ENCODE results near the gene OXSR1.
"Not testable (repeated sequence)": the region's sequence is repeated elsewhere in the genome, so short reads cannot be mapped to it uniquely, and the experiment has no call there.

The OXSR1 gene

DNA sequence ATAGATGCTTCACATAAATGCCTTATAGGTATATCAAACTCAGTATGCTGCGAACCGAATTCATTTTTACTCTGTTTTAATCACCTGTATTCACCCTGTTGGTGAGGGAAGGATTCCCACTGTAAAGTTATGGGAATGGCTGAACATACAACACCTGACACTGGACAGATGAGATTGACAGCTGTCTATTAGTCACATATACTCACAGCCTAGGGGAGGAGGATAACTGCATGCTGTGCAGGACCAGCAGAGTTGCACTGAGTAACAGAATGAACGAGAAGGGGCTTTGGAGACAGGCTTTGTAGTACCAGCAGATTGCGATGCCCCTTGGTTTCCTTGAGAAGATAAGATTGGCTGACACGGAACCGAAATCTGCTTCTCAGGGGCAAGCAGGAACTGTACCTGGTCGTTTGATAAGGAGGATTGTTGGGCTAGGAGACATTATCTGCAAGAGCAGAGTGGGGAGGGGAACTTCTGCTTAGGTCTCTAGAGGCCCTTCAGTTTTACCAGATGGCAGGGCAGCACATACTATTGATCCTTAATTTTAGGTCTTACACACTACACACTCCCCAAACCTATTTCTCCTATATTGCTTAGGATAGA lies 56.8 kb downstream of the OXSR1 start:
- DNase-seq (ENCODE audit: low read depth in 3 of 3) = no peak

DNA sequence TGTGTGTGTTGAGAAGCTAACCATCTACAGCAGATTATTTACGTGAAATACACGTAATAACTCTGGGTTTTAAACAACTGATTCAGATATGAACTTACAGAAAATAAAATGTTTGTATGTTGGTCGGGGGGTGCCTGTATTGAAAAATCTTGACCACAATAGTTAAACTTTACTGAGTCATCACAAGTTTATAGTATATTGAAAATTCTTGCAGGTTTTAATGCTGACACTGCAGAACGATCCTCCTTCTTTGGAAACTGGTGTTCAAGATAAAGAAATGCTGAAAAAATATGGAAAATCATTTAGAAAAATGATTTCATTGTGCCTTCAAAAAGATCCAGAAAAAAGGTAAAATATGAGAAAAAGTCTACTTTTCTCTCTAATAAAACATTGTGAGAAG lies 59.0 kb downstream of the OXSR1 start:
- no peak for DNase-seq (ENCODE audit: low read depth in 3 of 3)

DNA sequence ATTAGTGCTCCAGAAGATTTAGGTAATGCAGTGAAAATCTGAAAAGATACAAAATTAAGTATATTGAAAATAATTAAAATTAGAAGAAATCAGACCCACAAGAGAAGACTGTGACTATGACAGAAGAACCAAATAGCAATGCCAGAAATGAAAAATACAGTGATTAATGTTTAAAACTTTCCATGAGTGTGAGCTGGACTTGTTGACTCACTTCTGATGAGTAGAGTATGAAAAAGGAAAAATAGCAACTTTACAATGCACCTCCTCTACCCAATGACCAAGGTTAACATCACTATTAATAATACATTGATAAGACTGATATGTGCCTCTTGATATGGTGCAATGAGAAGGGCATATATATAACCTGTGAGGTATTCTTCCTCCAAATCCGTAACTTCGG lies 60.9 kb downstream of the OXSR1 start:
- DNase-seq (ENCODE audit: low read depth in 3 of 3) = no peak

DNA sequence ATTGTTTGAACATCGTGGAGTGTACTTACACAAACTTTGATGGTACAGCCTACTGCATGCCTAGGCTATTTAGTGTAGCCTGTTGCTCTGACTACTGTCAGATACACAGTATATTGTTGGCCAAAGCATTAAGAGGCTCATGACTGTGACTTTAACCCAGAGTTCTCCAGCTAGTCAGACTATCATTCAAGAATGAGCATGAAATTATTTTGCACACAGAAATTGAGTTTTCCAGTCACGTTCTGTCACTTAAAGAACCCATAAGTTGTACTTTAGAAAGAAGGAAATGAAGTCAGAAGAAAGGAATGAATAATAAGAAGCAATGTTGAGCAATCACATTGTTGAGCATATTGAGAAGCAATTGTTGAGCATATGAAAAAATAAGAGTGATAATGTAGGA lies 62.7 kb downstream of the OXSR1 start:
- DNase-seq (ENCODE audit: low read depth in 3 of 3) = no peak

DNA sequence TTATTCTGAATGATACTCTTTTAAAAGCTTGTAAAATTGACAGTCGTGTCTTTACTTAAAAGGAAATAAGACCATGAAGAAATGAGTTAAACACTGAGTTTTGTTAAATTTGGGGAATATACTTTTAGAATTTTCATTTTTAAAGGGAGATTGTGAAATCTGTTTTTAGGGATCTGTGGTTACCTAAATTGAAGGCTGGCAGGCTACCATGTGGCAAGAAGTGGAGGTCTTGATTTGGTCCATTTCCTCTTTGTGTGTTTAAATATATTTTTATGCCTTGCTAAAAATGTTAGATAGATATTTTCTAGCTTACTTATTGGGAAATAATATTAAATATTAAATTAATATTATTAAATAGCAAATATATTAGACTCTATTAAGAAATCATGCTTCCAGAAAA lies 63.7 kb downstream of the OXSR1 start:
- DNase-seq (ENCODE audit: low read depth in 3 of 3) = no peak

DNA sequence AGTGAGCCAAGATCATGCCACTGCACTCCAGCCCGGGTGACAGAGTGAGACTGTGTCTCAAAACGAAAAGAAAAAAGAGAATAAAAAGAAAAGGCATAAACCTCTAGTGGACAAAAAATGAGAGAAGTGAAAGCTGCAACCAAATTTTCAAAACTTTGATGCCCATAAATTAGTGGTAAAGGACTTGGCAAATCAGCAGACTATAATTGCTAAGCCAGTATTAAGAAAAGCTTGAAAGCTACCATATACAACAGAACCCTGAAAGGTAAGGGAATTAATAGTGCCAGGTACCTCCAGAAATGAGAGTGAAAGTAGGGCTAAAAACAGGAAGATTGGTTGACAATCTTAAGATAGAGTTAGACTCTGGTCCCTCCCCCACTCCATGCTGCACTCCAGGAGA lies 67.4 kb downstream of the OXSR1 start:
- DNase-seq (ENCODE audit: low read depth in 3 of 3) = no peak

DNA sequence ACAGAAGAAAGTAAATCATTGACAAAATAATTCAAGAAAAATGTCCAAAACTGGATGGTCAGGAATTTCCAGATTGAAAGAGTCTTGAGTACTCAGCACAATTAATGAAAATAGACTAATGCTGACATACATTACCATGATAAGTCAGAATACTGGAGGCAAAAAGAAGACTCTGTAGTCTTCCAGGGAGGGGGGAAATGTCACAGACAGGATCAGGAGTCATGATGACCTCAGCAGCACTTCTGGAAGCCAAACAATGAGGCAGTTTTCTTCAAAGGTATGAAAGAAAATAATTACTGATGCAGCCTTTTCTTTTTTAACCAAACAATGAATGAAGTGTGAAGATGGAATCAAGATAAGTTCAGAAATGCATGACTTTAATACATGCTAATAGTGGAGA lies 70.1 kb downstream of the OXSR1 start:
- DNase-seq (ENCODE audit: low read depth in 3 of 3) = no peak

DNA sequence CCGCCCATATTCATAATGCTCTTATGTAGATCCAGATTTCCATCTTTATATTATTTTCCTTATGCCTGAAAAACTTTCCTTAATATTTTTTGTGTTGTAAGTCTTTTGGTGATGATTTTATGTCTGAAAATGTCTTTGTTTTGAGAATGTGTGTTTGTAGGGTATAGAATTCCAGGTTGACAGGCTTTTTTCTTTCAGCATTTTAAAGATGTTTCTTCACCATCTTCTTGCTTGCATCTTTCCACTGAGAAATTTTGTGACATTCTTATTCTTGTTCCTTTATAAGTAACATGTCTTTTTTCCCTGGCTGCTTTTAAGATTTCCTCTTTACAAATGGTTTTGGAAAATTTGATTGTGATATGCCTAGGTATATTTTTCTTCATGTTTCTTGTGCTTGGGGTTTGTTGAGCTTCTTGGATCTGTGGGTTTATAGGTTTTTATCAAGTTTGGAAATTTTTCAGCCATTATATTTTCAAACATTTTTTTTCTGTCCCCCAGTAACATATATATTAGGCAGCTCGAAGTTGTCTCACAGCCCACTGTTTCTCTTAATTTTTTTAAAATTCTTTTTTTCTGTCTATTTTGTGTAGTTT lies 73.2 kb downstream of the OXSR1 start:
- DNase-seq (ENCODE audit: low read depth in 3 of 3) = no peak

DNA sequence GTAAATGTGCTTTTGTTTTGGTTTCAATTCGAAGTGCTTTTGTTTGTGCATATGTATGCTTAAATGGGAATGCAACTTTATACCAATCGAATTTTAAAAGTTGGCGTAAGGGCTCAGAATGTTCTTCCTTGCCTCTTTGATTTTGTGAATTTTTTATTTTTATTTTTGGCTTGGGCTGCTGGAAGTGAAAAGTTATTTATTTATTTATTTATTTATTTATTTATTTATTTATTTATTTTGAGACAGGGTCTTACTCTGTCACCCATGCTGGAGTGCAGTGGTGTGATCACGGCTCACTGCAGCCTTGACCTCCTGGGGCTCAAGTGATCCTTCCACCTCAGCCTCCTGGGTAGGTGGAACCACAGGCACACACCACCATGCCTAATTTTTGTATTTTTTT lies 77.5 kb downstream of the OXSR1 start:
- DNase-seq (ENCODE audit: low read depth in 3 of 3) = not testable (repeated sequence)

DNA sequence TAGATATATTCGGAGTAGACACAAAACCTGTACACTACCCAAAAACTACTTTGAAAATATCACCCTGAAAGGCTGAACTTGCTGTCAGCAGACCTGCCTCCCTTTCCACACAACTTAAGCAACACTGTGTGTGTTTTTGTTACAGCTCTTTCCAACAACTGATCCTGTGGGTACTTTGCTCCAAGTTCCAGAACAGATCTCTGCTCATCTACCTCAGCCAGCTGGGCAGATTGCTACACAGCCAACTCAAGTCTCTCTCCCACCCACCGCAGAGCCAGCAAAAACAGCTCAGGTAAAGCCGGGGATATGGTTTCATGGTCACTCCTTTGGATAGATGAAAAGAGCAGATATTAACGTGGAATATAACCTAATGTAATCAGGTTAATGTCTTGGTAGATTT lies 80.6 kb downstream of the OXSR1 start:
- no peak for DNase-seq (ENCODE audit: low read depth in 3 of 3)

DNA sequence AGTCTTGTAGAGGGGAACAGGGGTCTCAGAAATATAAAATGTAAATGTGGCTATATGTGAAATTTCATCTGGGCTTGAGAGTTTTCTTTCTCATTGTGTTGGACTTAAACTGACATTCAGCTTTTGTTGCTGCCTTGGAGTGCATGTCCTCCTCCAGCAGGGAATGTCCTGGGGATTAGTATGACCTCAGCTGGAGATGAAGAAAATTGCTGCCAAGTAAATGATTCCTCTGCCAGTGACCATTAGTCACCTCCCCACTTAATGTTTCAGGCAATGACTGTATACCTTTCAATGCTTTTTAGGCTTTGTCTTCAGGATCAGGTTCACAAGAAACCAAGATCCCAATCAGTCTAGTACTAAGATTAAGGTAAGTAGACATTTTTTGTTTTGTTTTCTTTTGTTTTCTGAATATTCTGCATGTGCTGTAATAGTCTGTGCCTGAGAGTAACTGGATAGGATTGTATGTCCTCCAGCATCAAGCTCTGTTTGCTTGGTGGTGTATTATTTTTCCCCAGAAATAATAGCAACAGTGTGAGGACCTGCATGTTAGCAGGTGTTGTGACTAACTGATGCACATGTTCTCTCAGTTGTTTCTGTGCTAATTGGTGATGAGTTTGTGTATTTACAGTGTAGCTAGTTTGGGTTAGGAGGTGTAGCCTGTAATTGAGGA lies 82.2 kb downstream of the OXSR1 start:
- no peak for DNase-seq (ENCODE audit: low read depth in 3 of 3)

DNA sequence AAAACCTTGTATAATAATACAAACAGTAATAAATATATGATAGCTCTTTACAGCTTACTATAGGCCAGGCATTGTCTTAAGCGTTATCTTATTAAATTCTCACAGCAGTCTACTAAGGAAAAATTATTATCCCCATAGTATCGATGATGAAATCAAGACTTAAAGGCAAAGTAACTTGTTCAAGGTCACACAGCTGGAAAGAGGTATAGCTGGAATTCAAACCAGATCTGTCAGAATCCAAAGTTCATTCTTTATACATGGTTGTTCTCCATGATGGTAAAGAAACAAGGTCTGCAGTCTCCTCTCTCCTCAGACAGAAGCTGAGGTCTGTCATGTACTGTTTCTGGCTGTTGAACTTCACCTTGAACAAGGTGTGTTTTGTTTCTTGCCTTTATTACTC lies 84.9 kb downstream of the OXSR1 start:
- DNase-seq (ENCODE audit: low read depth in 3 of 3) = no peak

DNA sequence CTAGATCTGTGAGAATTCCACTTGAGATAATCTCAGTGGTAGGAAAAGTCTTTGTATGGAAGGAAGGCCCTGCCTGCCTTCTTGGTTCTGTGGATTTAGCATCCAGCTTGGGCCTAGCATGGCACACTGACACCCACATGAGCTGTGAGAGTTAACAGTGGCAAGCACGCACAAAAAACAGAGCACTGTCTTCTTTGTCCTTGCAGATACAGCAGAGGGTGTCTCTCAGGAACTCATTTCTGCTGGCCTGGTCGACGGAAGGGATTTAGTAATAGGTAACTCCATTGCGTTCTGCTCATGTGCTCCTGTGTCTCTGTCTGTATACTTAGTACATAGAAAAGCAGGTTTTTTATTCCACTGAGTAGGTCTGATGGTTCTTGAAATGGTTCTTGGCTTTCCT lies 85.9 kb downstream of the OXSR1 start:
- DNase-seq (ENCODE audit: low read depth in 3 of 3) = no peak

DNA sequence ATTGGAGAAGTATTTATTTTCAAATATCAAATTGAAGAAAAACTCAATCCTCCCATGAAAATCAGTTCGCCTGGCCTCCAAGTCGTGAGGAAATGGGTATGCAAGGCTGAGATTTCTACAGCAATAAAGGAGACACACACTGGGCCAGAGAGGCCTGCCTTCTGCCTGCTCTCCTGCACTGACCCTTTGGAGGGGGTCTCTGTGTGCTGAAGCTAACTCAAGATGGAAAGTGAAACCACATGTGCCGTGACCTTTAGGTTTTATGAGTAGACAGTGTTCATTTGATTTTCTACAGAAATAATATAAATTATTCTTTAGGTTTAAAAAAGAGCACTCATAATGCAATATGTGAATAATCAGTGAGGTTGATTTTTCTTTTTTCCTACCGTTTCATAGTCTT lies 88.4 kb downstream of the OXSR1 start:
- DNase-seq (ENCODE audit: low read depth in 3 of 3) = no peak

DNA sequence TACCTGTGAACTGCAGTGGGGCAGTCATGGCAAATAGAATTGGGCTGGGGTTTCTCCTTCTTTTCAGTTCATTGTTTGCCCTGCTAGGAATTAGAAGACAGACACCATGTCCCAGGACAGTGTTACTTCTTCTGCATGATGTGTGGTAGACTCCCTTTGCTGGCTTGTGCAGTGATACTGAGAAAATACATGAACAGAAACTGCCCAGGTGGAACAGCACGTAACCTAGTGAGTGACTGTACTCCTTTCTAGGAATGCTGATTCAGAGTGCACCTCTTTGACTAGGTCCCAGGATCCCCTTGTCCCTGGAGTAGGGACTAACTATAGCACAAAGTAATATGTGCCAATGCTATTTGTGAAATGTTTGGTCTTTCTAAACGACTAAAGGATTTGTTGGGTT lies 89.5 kb downstream of the OXSR1 start:
- DNase-seq (ENCODE audit: low read depth in 3 of 3) = no peak

DNA sequence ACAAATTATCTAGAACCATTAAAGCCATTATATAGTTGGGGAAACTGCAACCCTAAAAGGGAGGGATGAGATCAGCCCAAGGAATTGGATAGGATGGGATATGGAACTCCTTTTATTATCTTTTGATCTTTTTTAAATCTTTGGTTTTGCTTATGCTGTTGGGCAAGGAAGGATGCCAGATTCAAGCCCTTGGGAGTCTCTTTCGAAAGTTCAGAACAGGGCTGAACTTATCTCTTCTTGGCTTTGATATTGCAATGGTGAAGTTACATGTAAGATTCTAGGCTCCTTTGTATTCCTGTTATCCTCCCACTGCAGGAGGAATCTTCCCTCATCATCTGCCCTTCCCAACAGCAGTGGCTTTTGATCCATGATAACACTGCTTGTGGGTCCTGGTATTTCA lies 90.3 kb downstream of the OXSR1 start:
- no peak for DNase-seq (ENCODE audit: low read depth in 3 of 3)

DNA sequence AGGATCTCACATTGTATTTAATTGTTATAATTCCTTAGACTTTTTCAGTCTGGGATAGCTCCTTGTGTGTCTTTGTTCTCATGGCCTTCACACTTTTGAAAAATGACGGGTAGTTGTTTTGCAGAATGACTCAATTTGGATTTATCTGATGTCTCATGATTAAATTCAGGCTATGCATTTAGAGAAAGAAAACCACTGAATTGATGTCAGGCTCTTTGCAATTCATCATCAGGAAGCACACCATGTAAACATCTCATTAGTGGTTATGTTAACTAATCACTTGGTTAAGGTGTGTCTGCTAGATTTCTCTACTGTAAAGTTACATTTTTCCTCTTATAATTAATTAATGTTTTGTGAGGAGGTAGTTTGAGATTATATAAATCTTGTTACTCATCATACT lies 92.2 kb downstream of the OXSR1 start:
- DNase-seq (ENCODE audit: low read depth in 3 of 3) = no peak

DNA sequence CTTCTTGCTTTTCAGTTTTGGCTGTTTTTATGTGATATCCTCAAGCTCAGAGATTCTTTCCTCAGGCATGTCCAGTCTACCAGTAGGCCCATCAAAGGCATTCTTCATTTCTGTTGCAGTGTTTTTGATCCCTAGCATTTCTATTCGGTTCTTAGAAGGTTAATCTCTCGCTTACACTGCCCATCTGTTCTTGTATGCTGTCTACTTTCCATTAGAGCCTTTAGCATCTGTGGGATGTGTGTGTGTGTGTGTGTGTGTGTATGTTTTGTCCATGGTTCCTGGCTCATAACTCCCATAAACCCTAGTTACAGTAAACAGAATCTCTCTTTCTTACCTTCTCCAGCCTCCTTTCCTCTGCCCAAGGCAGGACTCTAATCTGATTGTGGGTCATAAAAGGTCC lies 95.1 kb downstream of the OXSR1 start:
- DNase-seq (ENCODE audit: low read depth in 3 of 3) = no peak

DNA sequence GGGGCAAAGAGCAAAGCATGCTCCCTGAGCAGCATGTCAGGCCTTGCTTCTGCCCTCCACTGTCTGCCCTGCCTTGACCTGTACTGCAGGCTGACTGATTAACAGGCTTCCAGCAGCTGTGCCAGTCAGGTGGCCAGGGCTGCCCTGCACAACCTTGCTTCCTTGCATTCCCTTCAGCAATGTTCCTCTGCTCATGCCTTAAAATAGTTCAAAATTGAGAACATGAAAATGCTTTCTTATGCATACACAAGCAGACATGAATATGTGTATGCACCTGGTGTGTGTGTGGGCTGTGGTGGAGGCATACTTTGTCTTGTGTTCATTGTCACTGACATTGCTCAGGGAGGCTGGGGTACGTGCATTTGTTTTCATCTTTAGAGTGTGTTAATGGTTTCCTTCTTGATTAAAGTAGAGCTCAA lies 99.0 kb downstream of the OXSR1 start:
- no peak for DNase-seq (ENCODE audit: low read depth in 3 of 3)

DNA sequence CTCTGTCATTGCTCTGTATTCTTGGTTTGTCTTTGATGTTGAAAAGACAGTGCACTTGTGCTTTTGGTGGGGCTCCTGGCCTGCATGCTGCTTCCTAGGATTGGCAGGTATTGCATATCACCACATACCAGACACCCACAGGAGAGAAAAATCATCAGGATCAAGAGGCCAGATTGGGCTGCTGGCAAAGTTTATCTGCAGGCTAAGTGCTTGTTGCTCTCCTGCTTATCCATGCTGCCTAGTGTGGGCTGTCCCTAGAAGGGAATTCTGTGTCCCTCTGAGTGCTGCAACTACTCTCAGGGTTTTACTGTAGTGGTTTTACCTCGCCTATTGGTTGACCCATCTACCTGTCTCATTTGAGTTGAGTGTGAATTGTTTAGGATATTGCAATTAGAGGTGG lies 99.4 kb downstream of the OXSR1 start:
- DNase-seq (ENCODE audit: low read depth in 3 of 3) = no peak

DNA sequence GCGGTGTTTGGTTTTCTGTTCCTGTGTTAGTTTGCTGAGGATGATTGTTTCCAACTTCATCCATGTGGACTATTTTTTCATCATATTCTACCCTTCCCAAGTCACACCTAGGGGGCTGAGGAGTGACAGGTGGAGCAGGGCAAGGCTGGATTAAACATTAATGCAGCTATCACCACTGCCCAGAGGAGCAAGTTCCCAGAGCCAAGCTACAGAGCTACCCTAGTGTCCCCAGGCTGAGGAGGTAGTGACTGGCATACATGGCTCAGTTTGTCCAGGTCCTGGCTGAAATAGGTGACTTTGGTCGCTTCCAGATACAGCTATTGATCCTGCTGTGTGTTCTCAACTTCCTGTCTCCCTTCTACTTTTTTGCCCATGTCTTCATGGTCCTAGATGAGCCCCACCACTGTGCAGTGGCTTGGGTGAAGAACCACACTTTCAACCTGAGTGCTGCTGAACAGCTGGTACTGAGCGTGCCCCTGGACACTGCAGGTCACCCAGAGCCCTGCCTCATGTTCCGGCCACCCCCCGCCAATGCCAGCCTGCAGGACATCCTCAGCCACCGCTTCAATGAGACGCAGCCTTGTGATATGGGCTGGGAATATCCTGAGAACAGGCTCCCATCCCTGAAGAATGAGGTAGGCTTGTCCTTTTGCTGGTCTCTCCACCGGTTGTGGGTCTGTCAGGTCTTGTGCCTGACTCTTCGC lies 100.4 kb downstream of the OXSR1 start, which contains the start of gene SLC22A13:
TSS of gene SLC22A13 (plus strand) at position 209 of the 704 bp plus-strand sequence. CDS start at position 258, 49 bp downstream.
- no peak for DNase-seq (ENCODE audit: low read depth in 3 of 3)

DNA sequence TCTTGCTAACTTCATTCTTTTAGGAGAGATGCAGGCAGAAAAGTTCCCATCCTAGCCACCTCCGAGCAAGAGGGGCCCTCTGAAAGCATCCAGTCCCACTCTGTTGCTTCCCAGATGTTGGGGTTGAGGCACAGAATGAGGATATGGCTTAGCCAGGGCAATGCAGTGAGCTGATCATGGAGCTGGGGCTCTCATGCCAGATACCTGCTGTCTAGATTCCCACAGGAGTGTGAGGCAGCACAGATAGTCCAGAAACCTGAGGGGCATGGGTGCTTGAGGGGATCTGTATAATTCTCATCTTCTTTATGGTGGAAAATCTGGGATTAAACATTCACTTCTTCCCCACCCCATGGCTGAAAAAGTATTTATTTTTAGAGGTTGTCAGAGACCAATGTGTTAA lies 101.5 kb downstream of the OXSR1 start:
- DNase-seq (ENCODE audit: low read depth in 3 of 3) = no peak

DNA sequence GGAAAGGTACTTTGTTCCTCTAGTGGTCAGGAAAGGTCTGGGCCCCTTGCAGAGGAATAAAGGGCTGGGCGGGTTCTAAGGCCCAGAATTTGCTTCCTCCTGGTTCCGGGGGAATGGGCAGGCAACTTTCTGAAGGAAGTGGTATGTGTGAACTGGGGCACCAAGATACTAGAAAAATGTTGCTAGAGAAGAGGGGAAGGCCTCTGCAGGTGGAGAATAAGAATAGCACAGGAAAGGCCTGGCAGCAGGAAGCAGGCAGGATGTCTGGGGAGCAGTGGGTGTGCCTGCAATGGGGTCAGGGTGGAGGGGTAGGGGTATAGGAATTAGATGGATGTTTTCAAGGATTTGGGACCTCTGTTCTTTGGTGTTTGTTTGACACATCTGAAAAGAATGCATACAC lies 102.3 kb downstream of the OXSR1 start:
- no peak for DNase-seq (ENCODE audit: low read depth in 3 of 3)

All from stimulated activated CD4-positive, alpha-beta T cell treated with anti-CD3 and anti-CD28 coated beads, TNF-alpha, amount 100 ng/mL, for 48 hours (primary cell).